NCI-H2029 treated with DMSO at 0.1 percent for 48 hours (cell line): Measurements from ENCODE around the gene AKAP8L.

Experiments used
- DNase-seq: peaks from one replicate; lab custom pipeline; 2025; lab: John Stamatoyannopoulos, UW

The AKAP8L gene

GRCh38 chr19:15448778-15449619 is 30.2 kb upstream of the AKAP8L start:
- no peak for DNase-seq

GRCh38 chr19:15448044-15448777 is 29.4 kb upstream of the AKAP8L start:
- no peak for DNase-seq

GRCh38 chr19:15447057-15447456 is 28.3 kb upstream of the AKAP8L start:
- no peak for DNase-seq

GRCh38 chr19:15445807-15446376 is 27.1 kb upstream of the AKAP8L start:
- DNase-seq: no peak

- DNase-seq: no peak
Observed at GRCh38 chr19:15445227-15445605, 26.4 kb upstream of the AKAP8L start.

- DNase-seq: no peak
Observed at GRCh38 chr19:15444505-15445226, 25.9 kb upstream of the AKAP8L start.

GRCh38 chr19:15443838-15444237 is 25.1 kb upstream of the AKAP8L start:
- no peak for DNase-seq

- no peak for DNase-seq
Observed at GRCh38 chr19:15443325-15443724, 24.5 kb upstream of the AKAP8L start.

- DNase-seq: no peak
Observed at GRCh38 chr19:15442142-15442920, 23.5 kb upstream of the AKAP8L start.

- no peak for DNase-seq
Observed at GRCh38 chr19:15441317-15441716, 22.5 kb upstream of the AKAP8L start.

GRCh38 chr19:15439821-15440641 is 21.2 kb upstream of the AKAP8L start:
- DNase-seq: no peak

- DNase-seq: no peak
Observed at GRCh38 chr19:15439078-15439799, 20.5 kb upstream of the AKAP8L start.

- DNase-seq: no peak
Observed at GRCh38 chr19:15438577-15438976, 19.8 kb upstream of the AKAP8L start.

GRCh38 chr19:15438124-15438496 is 19.3 kb upstream of the AKAP8L start:
- DNase-seq: no peak

- no peak for DNase-seq
Observed at GRCh38 chr19:15437355-15438123, 18.8 kb upstream of the AKAP8L start.

- no peak for DNase-seq
Observed at GRCh38 chr19:15436826-15437110, 18.0 kb upstream of the AKAP8L start.

GRCh38 chr19:15436012-15436825 is 17.4 kb upstream of the AKAP8L start:
- DNase-seq: no peak

- DNase-seq: no peak
Observed at GRCh38 chr19:15433519-15434069, 14.8 kb upstream of the AKAP8L start.
